MCF 10A (cell line): ENCODE measurements around the gene ENPP5. TPM values are rescaled to one million over a fixed set of nuclear protein-coding genes. Genes with fewer than 3 reads are reported as not detected.

Experiments used
- BruUV-seq: library from RNA; stranded (reverse); fragments of 400-500 nt; replicated peaks from 2 replicates; lab custom pipeline; 2021; lab: Mats Ljungman, UMichigan
- CTCF ChIA-PET: fragments of 300-600 bp; sonication (Branson Sonifier 250); formaldehyde crosslinking; extraction: SDS; loops from one replicate; lab custom pipeline; 2021; ENCODE audit warnings: antibody characterized with exemption, inconsistent platforms; lab: Yijun Ruan, JAX
- POLR2A ChIA-PET: fragments of 300-600, 350-650 bp; sonication (Branson Sonifier 250); formaldehyde crosslinking; extraction: SDS; loops from one replicate; lab custom pipeline; 2020; ENCODE audit warnings: antibody characterized with exemption, inconsistent platforms; lab: Yijun Ruan, JAX
- DNase-seq: peaks from one replicate; pipeline ENCODE4 v3.0.0-alpha.2; 2018; ENCODE audit not compliant: unreplicated experiment
- H3K27ac Mint-ChIP-seq: one replicate; pipeline ENCODE4 v1.8.0; 2022; ENCODE audit warnings: mild to moderate bottlenecking, low read depth, mixed read lengths; ENCODE audit not compliant: unreplicated experiment
- H3K27me3 Mint-ChIP-seq: one replicate; pipeline ENCODE4 v1.8.0; 2022; ENCODE audit warnings: mixed read lengths; ENCODE audit not compliant: insufficient read depth, unreplicated experiment
- H3K36me3 Mint-ChIP-seq: one replicate; pipeline ENCODE4 v1.8.0; 2022; ENCODE audit warnings: mild to moderate bottlenecking, moderate library complexity, mixed read lengths; ENCODE audit not compliant: insufficient read depth, unreplicated experiment
- H3K4me1 Mint-ChIP-seq: one replicate; pipeline ENCODE4 v1.8.0; 2022; ENCODE audit warnings: mixed read lengths; ENCODE audit not compliant: insufficient read depth, unreplicated experiment
- H3K4me3 Mint-ChIP-seq: one replicate; pipeline ENCODE4 v1.8.0; 2022; ENCODE audit warnings: mild to moderate bottlenecking, moderate library complexity, mixed read lengths; ENCODE audit not compliant: unreplicated experiment
- H3K9me3 Mint-ChIP-seq: one replicate; pipeline ENCODE4 v1.8.0; 2022; ENCODE audit warnings: mixed read lengths; ENCODE audit not compliant: unreplicated experiment
- intact Hi-C: fragments of 100-400 bp; cut with micrococcal nuclease; formaldehyde crosslinking; loops from 2 replicates; pipeline ENCODE4 v1.14.1; 2022
- total RNA-seq: library from RNA; stranded (reverse); gene quantifications from 2 replicates; pipeline ENCODE4 v1.2.3, GENCODE V29; 2022
- TF ChIP-seq, protein P1 (sequence below): fragments of 200-600 bp; IDR thresholded peaks from one replicate; pipeline ENCODE4 v1.8.0; 2022; ENCODE audit warnings: antibody characterized with exemption, mild to moderate bottlenecking; ENCODE audit not compliant: unreplicated experiment

Gene ENPP5
- total RNA-seq, 1 experiment from 2014 or later, result 0.07 TPM

DNA sequence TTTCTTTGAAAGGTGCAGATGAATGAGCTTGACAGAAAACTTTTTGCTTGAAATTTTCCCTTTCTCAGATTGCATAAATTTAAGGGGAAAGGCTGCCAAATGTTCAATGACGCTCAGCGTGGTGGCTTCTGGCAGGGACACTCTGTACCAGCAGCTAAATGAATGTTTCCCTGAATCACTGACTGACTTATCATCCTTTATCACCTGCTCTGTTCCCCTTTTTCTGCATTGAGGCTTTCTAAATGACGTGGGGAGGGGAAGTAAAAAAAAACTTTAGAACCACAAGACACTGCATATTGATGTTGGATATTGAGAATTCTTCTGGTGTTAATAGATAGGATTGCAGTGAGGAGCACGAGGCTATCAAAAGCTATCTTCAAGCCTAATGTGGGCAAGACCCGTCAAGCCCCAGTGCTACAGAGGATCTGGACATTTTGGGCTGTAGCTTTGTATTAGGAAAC lies 46.9 kb upstream of the ENPP5 start:
- no peaks in the 10 kb centered on the region for H3K27me3 Mint-ChIP-seq
- BruUV-seq, result no TSS peak
- H3K9me3 Mint-ChIP-seq, result no peaks in the 10 kb centered on the region
- POLR2A ChIA-PET, result interaction anchor here (0.5 kb wide), 1 partner anchor 616 kb away, joined by 3 read pairs; no protein-coding TSS in a partner anchor
- H3K4me3 Mint-ChIP-seq, result no peak overlapping the region
- TF ChIP-seq, protein P1, sequence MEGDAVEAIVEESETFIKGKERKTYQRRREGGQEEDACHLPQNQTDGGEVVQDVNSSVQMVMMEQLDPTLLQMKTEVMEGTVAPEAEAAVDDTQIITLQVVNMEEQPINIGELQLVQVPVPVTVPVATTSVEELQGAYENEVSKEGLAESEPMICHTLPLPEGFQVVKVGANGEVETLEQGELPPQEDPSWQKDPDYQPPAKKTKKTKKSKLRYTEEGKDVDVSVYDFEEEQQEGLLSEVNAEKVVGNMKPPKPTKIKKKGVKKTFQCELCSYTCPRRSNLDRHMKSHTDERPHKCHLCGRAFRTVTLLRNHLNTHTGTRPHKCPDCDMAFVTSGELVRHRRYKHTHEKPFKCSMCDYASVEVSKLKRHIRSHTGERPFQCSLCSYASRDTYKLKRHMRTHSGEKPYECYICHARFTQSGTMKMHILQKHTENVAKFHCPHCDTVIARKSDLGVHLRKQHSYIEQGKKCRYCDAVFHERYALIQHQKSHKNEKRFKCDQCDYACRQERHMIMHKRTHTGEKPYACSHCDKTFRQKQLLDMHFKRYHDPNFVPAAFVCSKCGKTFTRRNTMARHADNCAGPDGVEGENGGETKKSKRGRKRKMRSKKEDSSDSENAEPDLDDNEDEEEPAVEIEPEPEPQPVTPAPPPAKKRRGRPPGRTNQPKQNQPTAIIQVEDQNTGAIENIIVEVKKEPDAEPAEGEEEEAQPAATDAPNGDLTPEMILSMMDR, result no peak
- peak; percentile 29 for DNase-seq
- peaks cover 5% of the 10 kb centered on the region for H3K4me1 Mint-ChIP-seq
- intact Hi-C loops, result no loop called here
- no peaks in the 10 kb centered on the region for H3K36me3 Mint-ChIP-seq
- H3K27ac Mint-ChIP-seq, result peak overlapping the region; percentile 0
- CTCF ChIA-PET, result interaction anchor here (0.7 to 9.5 kb wide), 7 partner anchors 10 to 1723 kb away, joined by 3 to 192 read pairs (median 3); partner anchors contain the start of gene CLIC5

GRCh38 chr6:46216879-46217278 lies 46.1 kb upstream of the ENPP5 start:
- intact Hi-C loops, result no loop called here
- Mint-ChIP-seq H3K27me3 (no peaks in the 10 kb centered on the region), H3K4me1 (peaks cover 5% of the 10 kb centered on the region), H3K36me3 (no peaks in the 10 kb centered on the region), H3K27ac (peak overlapping the region; percentile 0), H3K4me3 (no peak overlapping the region), H3K9me3 (no peaks in the 10 kb centered on the region)
- no peak for DNase-seq
- ChIA-PET CTCF (interaction anchor here (0.9 to 9.5 kb wide), 4 partner anchors 126 to 1722 kb away, joined by 3 to 192 read pairs (median 12); no protein-coding TSS in a partner anchor), POLR2A (interaction anchor here (0.5 to 0.7 kb wide), 2 partner anchors 194 to 617 kb away, joined by 3 read pairs; no protein-coding TSS in a partner anchor)
- no TSS peak for BruUV-seq
- TF ChIP-seq, protein P1, result no peak

GRCh38 chr6:46215777-46216176 lies 45.0 kb upstream of the ENPP5 start:
- POLR2A ChIA-PET, result no interaction called here
- CTCF ChIA-PET, result interaction anchor here (0.5 to 9.5 kb wide), 6 partner anchors 111 to 816 kb away, joined by 3 to 192 read pairs (median 4); no protein-coding TSS in a partner anchor
- no TSS peak for BruUV-seq
- H3K9me3 Mint-ChIP-seq, result no peaks in the 10 kb centered on the region
- no peak for DNase-seq
- H3K4me3 Mint-ChIP-seq, result no peak overlapping the region
- no peaks in the 10 kb centered on the region for H3K36me3 Mint-ChIP-seq
- H3K27me3 Mint-ChIP-seq, result no peaks in the 10 kb centered on the region
- intact Hi-C loops, result no loop called here
- TF ChIP-seq, protein P1, result no peak
- H3K4me1 Mint-ChIP-seq, result peaks cover 5% of the 10 kb centered on the region
- no peak overlapping the region for H3K27ac Mint-ChIP-seq

DNA sequence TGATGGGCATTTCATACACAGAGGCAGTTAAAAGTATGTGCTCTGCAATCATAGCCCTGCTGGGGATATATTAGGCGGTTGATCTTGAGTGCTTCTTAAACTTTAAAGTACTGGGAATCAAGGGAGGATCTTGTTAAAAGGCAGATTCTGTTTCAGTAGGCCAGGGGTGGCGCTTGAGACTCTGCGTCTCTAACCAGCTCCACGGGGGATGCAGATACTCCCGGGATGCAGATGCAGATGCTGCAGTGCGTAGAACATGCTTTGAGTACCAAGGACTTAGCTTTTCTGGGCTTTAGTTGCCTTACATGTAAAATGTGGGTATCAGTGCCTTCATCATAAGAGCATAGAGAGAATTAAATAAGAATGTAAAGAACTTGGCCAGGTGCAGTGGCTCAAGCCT lies 44.4 kb upstream of the ENPP5 start:
- POLR2A ChIA-PET, result no interaction called here
- TF ChIP-seq, protein P1, result no peak
- no peak for DNase-seq
- BruUV-seq, result no TSS peak
- H3K36me3 Mint-ChIP-seq, result no peaks in the 10 kb centered on the region
- H3K4me3 Mint-ChIP-seq, result no peak overlapping the region
- H3K9me3 Mint-ChIP-seq, result no peaks in the 10 kb centered on the region
- intact Hi-C loops, result no loop called here
- no peak overlapping the region for H3K27ac Mint-ChIP-seq
- no peaks in the 10 kb centered on the region for H3K27me3 Mint-ChIP-seq
- CTCF ChIA-PET, result interaction anchor here (0.6 to 9.5 kb wide), 5 partner anchors 110 to 283 kb away, joined by 3 to 192 read pairs (median 4); no protein-coding TSS in a partner anchor
- peaks cover 5% of the 10 kb centered on the region for H3K4me1 Mint-ChIP-seq
